Measurements from ENCODE around the gene FGD3. TPM values are rescaled to one million over a fixed set of nuclear protein-coding genes. Genes with fewer than 3 reads are reported as not detected.
A peak's percentile ranks its signal among the peaks of the same experiment; 100 is the strongest.

Gene FGD3
- total RNA-seq, 2 experiments from 2014 or later: 91.0 to 95.7 TPM

- peak overlapping the region; percentile 13 for H3K4me3 Mint-ChIP-seq
- no peaks in the 10 kb centered on the region for H3K27me3 Mint-ChIP-seq
- POLR2A ChIA-PET: interaction anchor here (0.8 to 4.6 kb wide), 6 partner anchors 19 to 99 kb away, joined by 3 to 47 read pairs (median 5); no protein-coding TSS in a partner anchor
- H3K4me1 Mint-ChIP-seq (ENCODE audit: low read depth): peaks cover 47% of the 10 kb centered on the region
- intact Hi-C loops (cut with DNase I, micrococcal nuclease): loop anchor here (5.0 to 10.0 kb wide), 2 partner anchors 86 to 299 kb away; no protein-coding TSS in a partner anchor
- peak in 1 of 14 experiments; percentile 16 for DNase-seq
- H3K27ac ChIP-seq (ENCODE audit: low read depth in 1 of 2, low read length in 2 of 2): no peak overlapping the region
- H3K9me3 Mint-ChIP-seq: no peaks in the 10 kb centered on the region
- H3K4me3 ChIP-seq (ENCODE audit: low read length): no peak overlapping the region
- peaks cover 96% of the 10 kb centered on the region for H3K36me3 Mint-ChIP-seq (ENCODE audit: low read depth)
- no peak for ATAC-seq (ENCODE audit: poor library complexity)
- peaks cover 58% of the 10 kb centered on the region for H3K4me1 ChIP-seq (ENCODE audit: insufficient read depth, low read length)
- CTCF ChIA-PET: interaction anchor here (0.9 to 3.2 kb wide), 4 partner anchors 9 to 103 kb away, joined by 3 to 17 read pairs (median 4); no protein-coding TSS in a partner anchor
- no peak for TF ChIP-seq CTCF (IDR thresholded peaks at IDR 0.05)
- peaks cover 80% of the 10 kb centered on the region for H3K36me3 ChIP-seq (ENCODE audit: insufficient read depth, low read length)
- no peaks in the 10 kb centered on the region for H3K27me3 ChIP-seq (ENCODE audit: control insufficient read depth in 1 of 2, insufficient read depth in 2 of 2, low read length in 2 of 2)
- peak overlapping the region; percentile 44 for H3K27ac Mint-ChIP-seq
- no peaks in the 10 kb centered on the region for H3K9me3 ChIP-seq (ENCODE audit: control insufficient read depth in 1 of 2, insufficient read depth in 1 of 2, low read length in 2 of 2)
These were observed 58.6 kb downstream of the FGD3 start for GRCh38 chr9:93005876-93006275.

GRCh38 chr9:93007529-93008058 lies 60.3 kb downstream of the FGD3 start:
- Mint-ChIP-seq H3K4me3 (no peak overlapping the region), H3K4me1 (ENCODE audit: low read depth) (peaks cover 30% of the 10 kb centered on the region), H3K9me3 (no peaks in the 10 kb centered on the region), H3K36me3 (ENCODE audit: low read depth) (peaks cover 91% of the 10 kb centered on the region), H3K27me3 (no peaks in the 10 kb centered on the region), H3K27ac (peak overlapping the region; percentile 42)
- Histone ChIP-seq H3K4me1 (ENCODE audit: insufficient read depth, low read length) (peaks cover 44% of the 10 kb centered on the region), H3K9me3 (ENCODE audit: control insufficient read depth in 1 of 2, insufficient read depth in 1 of 2, low read length in 2 of 2) (no peaks in the 10 kb centered on the region), H3K27me3 (ENCODE audit: control insufficient read depth in 1 of 2, insufficient read depth in 2 of 2, low read length in 2 of 2) (no peaks in the 10 kb centered on the region), H3K4me3 (ENCODE audit: low read length) (no peak overlapping the region), H3K27ac (ENCODE audit: low read depth in 1 of 2, low read length in 2 of 2) (no peak overlapping the region), H3K36me3 (ENCODE audit: insufficient read depth, low read length) (peaks cover 87% of the 10 kb centered on the region)
- ChIA-PET POLR2A (interaction anchor here (0.6 to 2.2 kb wide), 4 partner anchors 40 to 57 kb away, joined by 3 to 6 read pairs (median 3); no protein-coding TSS in a partner anchor), CTCF (interaction anchor here (0.7 kb wide), 1 partner anchor 21 kb away, joined by 3 read pairs; no protein-coding TSS in a partner anchor)
- DNase-seq (peak in 2 of 14 experiments; percentile 1 to 17), ATAC-seq (ENCODE audit: poor library complexity) (no peak)
- intact Hi-C loops (cut with DNase I, micrococcal nuclease): loop anchor here (1.0 to 10.0 kb wide), 3 partner anchors 11 to 297 kb away; no protein-coding TSS in a partner anchor
- no peak for TF ChIP-seq CTCF (IDR thresholded peaks at IDR 0.05)

GRCh38 chr9:93008457-93008856 lies 61.1 kb downstream of the FGD3 start:
- H3K36me3 ChIP-seq (ENCODE audit: insufficient read depth, low read length): peaks cover 88% of the 10 kb centered on the region
- no peak overlapping the region for H3K4me3 ChIP-seq (ENCODE audit: low read length)
- ChIA-PET POLR2A (no interaction called here), CTCF (no interaction called here)
- H3K9me3 ChIP-seq (ENCODE audit: control insufficient read depth in 1 of 2, insufficient read depth in 1 of 2, low read length in 2 of 2): no peaks in the 10 kb centered on the region
- intact Hi-C loops (cut with DNase I, micrococcal nuclease): loop anchor here (5.0 to 10.0 kb wide), 2 partner anchors 84 to 296 kb away; no protein-coding TSS in a partner anchor
- Mint-ChIP-seq H3K4me1 (ENCODE audit: low read depth) (peaks cover 26% of the 10 kb centered on the region), H3K4me3 (no peak overlapping the region), H3K27ac (peak overlapping the region; percentile 42), H3K9me3 (no peaks in the 10 kb centered on the region), H3K36me3 (ENCODE audit: low read depth) (peaks cover 91% of the 10 kb centered on the region), H3K27me3 (no peaks in the 10 kb centered on the region)
- H3K27ac ChIP-seq (ENCODE audit: low read depth in 1 of 2, low read length in 2 of 2): no peak overlapping the region
- DNase-seq: peak in 1 of 14 experiments; percentile 20
- peaks cover 35% of the 10 kb centered on the region for H3K4me1 ChIP-seq (ENCODE audit: insufficient read depth, low read length)
- TF ChIP-seq CTCF (IDR thresholded peaks at IDR 0.05): no peak
- H3K27me3 ChIP-seq (ENCODE audit: control insufficient read depth in 1 of 2, insufficient read depth in 2 of 2, low read length in 2 of 2): no peaks in the 10 kb centered on the region
- ATAC-seq (ENCODE audit: poor library complexity): no peak
